HEK293 (cell line): ENCODE measurements around the gene CFAP57.

Source experiments
- CTCF ChIA-PET: fragments of 350-600 bp; formaldehyde crosslinking; extraction: SDS; loops from one replicate; lab custom pipeline; 2021; ENCODE audit warnings: antibody characterized with exemption; lab: Yijun Ruan, JAX
- POLR2A ChIA-PET: fragments of 300-600 bp; formaldehyde crosslinking; extraction: SDS; loops from one replicate; lab custom pipeline; 2020; ENCODE audit warnings: antibody characterized with exemption, inconsistent platforms; lab: Yijun Ruan, JAX
- H3K27ac ChIP-seq: fragments of 200-500 bp; sonication (Bioruptor generic); 2 replicates; pipeline ENCODE4 v1.5.1; 2014; ENCODE audit warnings: low read depth, low read length, control low read depth, inconsistent platforms; ENCODE audit errors: extremely low read depth
- H3K36me3 ChIP-seq, 2 experiments: fragments of 200-500 bp in 1 of 2; sonication (Bioruptor generic) in 1 of 2; 1 replicate in 1 of 2; 2 replicates in 1 of 2; pipeline ENCODE4 v1.5.1; 2014 to 2017; ENCODE audit warnings: inconsistent platforms in 2 of 2, low read length in 2 of 2; ENCODE audit not compliant: control insufficient read depth in 2 of 2, insufficient read depth in 1 of 2
- H3K4me1 ChIP-seq: fragments of 200-500 bp; sonication (Bioruptor generic); 2 replicates; pipeline ENCODE4 v1.5.1; 2014; ENCODE audit warnings: mild to moderate bottlenecking, low read length, inconsistent platforms; ENCODE audit not compliant: control insufficient read depth, insufficient read depth
- H3K4me3 ChIP-seq: 2 replicates; pipeline ENCODE4 v1.5.1; 2011; ENCODE audit warnings: low read depth, mild to moderate bottlenecking, control low read depth, low read length, moderate library complexity
- H3K9me3 ChIP-seq: fragments of 200-500 bp; sonication (Bioruptor generic); 2 replicates; pipeline ENCODE4 v1.5.1; 2014; ENCODE audit warnings: low read depth, low read length, inconsistent platforms; ENCODE audit not compliant: control insufficient read depth, insufficient read depth
- GLIS1 ChIP-seq: fragments of 450-650 bp; formaldehyde crosslinking; IDR thresholded peaks from 2 replicates; pipeline ENCODE4 v1.5.1; 2016; ENCODE audit warnings: missing biosample characterization, missing genetic modification characterization
- GLIS2 ChIP-seq: fragments of 450-650 bp; formaldehyde crosslinking; IDR thresholded peaks from 2 replicates; pipeline ENCODE4 v1.5.1; 2016; ENCODE audit warnings: missing biosample characterization, missing genetic modification characterization
- HIC1 ChIP-seq: fragments of 450-650 bp; formaldehyde crosslinking; IDR thresholded peaks from 2 replicates; pipeline ENCODE4 v1.5.1; 2016; ENCODE audit warnings: missing biosample characterization, missing genetic modification characterization
- PRDM2 ChIP-seq: fragments of 450-650 bp; formaldehyde crosslinking; IDR thresholded peaks from 2 replicates; pipeline ENCODE4 v1.5.1; 2016; ENCODE audit warnings: missing biosample characterization, missing genetic modification characterization, borderline replicate concordance
- ZFHX2 ChIP-seq: fragments of 450-650 bp; formaldehyde crosslinking; conservative IDR thresholded peaks from 2 replicates; pipeline ENCODE4 v1.5.1; 2016; ENCODE audit warnings: missing biosample characterization, missing genetic modification characterization
- ZIC2 ChIP-seq: fragments of 450-650 bp; formaldehyde crosslinking; IDR thresholded peaks from 2 replicates; pipeline ENCODE4 v1.5.1; 2016; ENCODE audit warnings: missing biosample characterization, missing genetic modification characterization
- ZNF133 ChIP-seq: fragments of 450-650 bp; formaldehyde crosslinking; IDR thresholded peaks from 2 replicates; pipeline ENCODE4 v1.5.1; 2016; ENCODE audit warnings: missing biosample characterization, missing genetic modification characterization
- ZNF148 ChIP-seq: fragments of 450-650 bp; formaldehyde crosslinking; IDR thresholded peaks from 2 replicates; pipeline ENCODE4 v1.5.0; 2017; ENCODE audit warnings: missing biosample characterization, missing genetic modification characterization, borderline replicate concordance
- ZNF23 ChIP-seq: fragments of 450-650 bp; formaldehyde crosslinking; IDR thresholded peaks from 2 replicates; pipeline ENCODE4 v1.5.1; 2016; ENCODE audit warnings: missing biosample characterization, missing genetic modification characterization, borderline replicate concordance
- ZNF24 ChIP-seq: fragments of 450-650 bp; formaldehyde crosslinking; IDR thresholded peaks from 2 replicates; pipeline ENCODE4 v1.5.1; 2016; ENCODE audit warnings: missing biosample characterization, missing genetic modification characterization
- ZNF292 ChIP-seq: fragments of 450-650 bp; formaldehyde crosslinking; IDR thresholded peaks from 2 replicates; pipeline ENCODE4 v1.5.1; 2016; ENCODE audit warnings: low read depth, missing biosample characterization, missing genetic modification characterization, borderline replicate concordance
- ZNF302 ChIP-seq: fragments of 450-650 bp; formaldehyde crosslinking; IDR thresholded peaks from 2 replicates; pipeline ENCODE4 v1.5.1; 2016; ENCODE audit warnings: missing biosample characterization, missing genetic modification characterization, low read depth
- ZNF341 ChIP-seq: fragments of 450-650 bp; formaldehyde crosslinking; IDR thresholded peaks from 2 replicates; pipeline ENCODE4; 2016; ENCODE audit warnings: low read depth, missing biosample characterization, missing genetic modification characterization
- ZNF394 ChIP-seq: fragments of 450-650 bp; formaldehyde crosslinking; IDR thresholded peaks from 2 replicates; pipeline ENCODE4 v1.5.1; 2016; ENCODE audit warnings: missing biosample characterization, missing genetic modification characterization, mild to moderate bottlenecking, moderate library complexity, borderline replicate concordance
- ZNF473 ChIP-seq: fragments of 450-650 bp; formaldehyde crosslinking; IDR thresholded peaks from 2 replicates; pipeline ENCODE4 v1.5.1; 2017; ENCODE audit warnings: missing biosample characterization, missing genetic modification characterization
- ZNF488 ChIP-seq: fragments of 450-650 bp; formaldehyde crosslinking; IDR thresholded peaks from 2 replicates; pipeline ENCODE4 v1.5.1; 2016; ENCODE audit warnings: missing biosample characterization, missing genetic modification characterization
- ZNF501 ChIP-seq: fragments of 450-650 bp; formaldehyde crosslinking; IDR thresholded peaks from 2 replicates; pipeline ENCODE4 v1.5.1; 2016; ENCODE audit warnings: missing biosample characterization, missing genetic modification characterization
- ZNF530 ChIP-seq: fragments of 450-650 bp; formaldehyde crosslinking; IDR thresholded peaks from 2 replicates; pipeline ENCODE4 v1.5.1; 2016; ENCODE audit warnings: low read depth, missing biosample characterization, missing genetic modification characterization
- ZNF558 ChIP-seq: fragments of 450-650 bp; formaldehyde crosslinking; IDR thresholded peaks from 2 replicates; pipeline ENCODE4 v1.5.1; 2016; ENCODE audit warnings: missing biosample characterization, missing genetic modification characterization
- ZNF658 ChIP-seq: fragments of 450-650 bp; formaldehyde crosslinking; IDR thresholded peaks from 2 replicates; pipeline ENCODE4; 2016; ENCODE audit warnings: missing biosample characterization, missing genetic modification characterization
- ZNF707 ChIP-seq: fragments of 450-650 bp; formaldehyde crosslinking; IDR thresholded peaks from 2 replicates; pipeline ENCODE4 v1.5.1; 2016; ENCODE audit warnings: missing biosample characterization, missing genetic modification characterization

CFAP57 gene

GRCh38 chr1:43253173-43253572, 81.0 kb downstream of the CFAP57 start (continued):
- no peak for TF ChIP-seq ZNF488 (tag by site-specific recombination)

GRCh38 chr1:43253876-43254275, 81.7 kb downstream of the CFAP57 start:
- H3K27ac ChIP-seq, result no peak overlapping the region
- H3K4me3 ChIP-seq, result no peak overlapping the region
- no peaks in the 10 kb centered on the region for H3K36me3 ChIP-seq
- H3K9me3 ChIP-seq, result no peaks in the 10 kb centered on the region
- ChIA-PET POLR2A (no interaction called here), CTCF (no interaction called here)
- no peaks in the 10 kb centered on the region for H3K4me1 ChIP-seq
- TF ChIP-seq ZIC2 (tag by site-specific recombination), result 0 out of 2 replicates have a peak, but pooled peaks have one; percentile 41
- TF ChIP-seq ZNF341 (tag by site-specific recombination), result no peak

GRCh38 chr1:43255438-43256210, 83.5 kb downstream of the CFAP57 start:
- POLR2A ChIA-PET, result no interaction called here
- H3K27ac ChIP-seq, result no peak overlapping the region
- CTCF ChIA-PET, result no interaction called here
- no peaks in the 10 kb centered on the region for H3K9me3 ChIP-seq
- no peaks in the 10 kb centered on the region for H3K36me3 ChIP-seq
- no peak for TF ChIP-seq ZNF558 (tag by site-specific recombination)
- TF ChIP-seq ZNF133 (tag by site-specific recombination), result no peak
- TF ChIP-seq ZNF23 (tag by site-specific recombination), result no peak
- no peak for TF ChIP-seq ZNF292 (tag by site-specific recombination)
- TF ChIP-seq GLIS1 (tag by site-specific recombination), result no peak
- TF ChIP-seq ZNF530 (tag by site-specific recombination), result no peak
- no peak for TF ChIP-seq ZNF302
- no peak for TF ChIP-seq GLIS2 (tag by site-specific recombination)
- no peak for TF ChIP-seq PRDM2
- no peak for TF ChIP-seq ZNF148
- no peak for TF ChIP-seq ZNF473 (tag by site-specific recombination)
- TF ChIP-seq ZFHX2 (tag by site-specific recombination), result no peak
- no peak for TF ChIP-seq ZNF24
- no peak for TF ChIP-seq ZNF707
- no peak for TF ChIP-seq ZNF394 (tag by site-specific recombination)
- TF ChIP-seq ZNF658 (tag by site-specific recombination), result no peak
- no peak for TF ChIP-seq ZNF501 (tag by site-specific recombination)
- TF ChIP-seq HIC1 (tag by site-specific recombination), result no peak
- H3K4me1 ChIP-seq, result no peaks in the 10 kb centered on the region
- H3K4me3 ChIP-seq, result no peak overlapping the region
